ENCODE measurements around the gene ASXL3.

Gene ASXL3

GRCh38 chr18:33577685-33578517, at the start of gene ASXL3:
TSS of gene ASXL3 (plus strand) at chr18:33578219. CDS start at chr18:33578632, 413 bp downstream.
- in situ Hi-C loops (cut with HindIII; ENCODE audit: low sequenced_read_pairs) = no loop called here

GRCh38 chr18:33532978-33533377, 45.0 kb upstream of the ASXL3 start:
- in situ Hi-C loops (cut with HindIII; ENCODE audit: low sequenced_read_pairs) = no loop called here

- in situ Hi-C loops (cut with HindIII; ENCODE audit: low sequenced_read_pairs) = no loop called here
Observed at GRCh38 chr18:33536904-33537303, 41.1 kb upstream of the ASXL3 start.

GRCh38 chr18:33538418-33539042, 39.5 kb upstream of the ASXL3 start:
- in situ Hi-C loops (cut with HindIII; ENCODE audit: low sequenced_read_pairs) = no loop called here

- in situ Hi-C loops (cut with HindIII; ENCODE audit: low sequenced_read_pairs) = no loop called here
Observed at GRCh38 chr18:33540392-33540791, 37.6 kb upstream of the ASXL3 start.

GRCh38 chr18:33541316-33541715, 36.7 kb upstream of the ASXL3 start:
- in situ Hi-C loops (cut with HindIII; ENCODE audit: low sequenced_read_pairs) = no loop called here

GRCh38 chr18:33556846-33557245, 21.2 kb upstream of the ASXL3 start:
- in situ Hi-C loops (cut with HindIII; ENCODE audit: low sequenced_read_pairs) = no loop called here

- in situ Hi-C loops (cut with HindIII; ENCODE audit: low sequenced_read_pairs) = no loop called here
Observed at GRCh38 chr18:33557706-33558105, 20.3 kb upstream of the ASXL3 start.

GRCh38 chr18:33558529-33558928, 19.5 kb upstream of the ASXL3 start:
- in situ Hi-C loops (cut with HindIII; ENCODE audit: low sequenced_read_pairs) = no loop called here

GRCh38 chr18:33560686-33561370, 17.2 kb upstream of the ASXL3 start:
- in situ Hi-C loops (cut with HindIII; ENCODE audit: low sequenced_read_pairs) = no loop called here

GRCh38 chr18:33562741-33563140, 15.3 kb upstream of the ASXL3 start:
- in situ Hi-C loops (cut with HindIII; ENCODE audit: low sequenced_read_pairs) = no loop called here

- in situ Hi-C loops (cut with HindIII; ENCODE audit: low sequenced_read_pairs) = no loop called here
Observed at GRCh38 chr18:33567705-33568104, 10.3 kb upstream of the ASXL3 start.

GRCh38 chr18:33571998-33572787, 5.8 kb upstream of the ASXL3 start:
- in situ Hi-C loops (cut with HindIII; ENCODE audit: low sequenced_read_pairs) = no loop called here

GRCh38 chr18:33573193-33573592, 4.8 kb upstream of the ASXL3 start:
- in situ Hi-C loops (cut with HindIII; ENCODE audit: low sequenced_read_pairs) = no loop called here

GRCh38 chr18:33575451-33575850, 2.6 kb upstream of the ASXL3 start:
- in situ Hi-C loops (cut with HindIII; ENCODE audit: low sequenced_read_pairs) = no loop called here

GRCh38 chr18:33576999-33577646, 896 bp upstream of the ASXL3 start:
- in situ Hi-C loops (cut with HindIII; ENCODE audit: low sequenced_read_pairs) = no loop called here

GRCh38 chr18:33578518-33579348, 714 bp downstream of the ASXL3 start:
- in situ Hi-C loops (cut with HindIII; ENCODE audit: low sequenced_read_pairs) = no loop called here

GRCh38 chr18:33579349-33580215, 1.6 kb downstream of the ASXL3 start:
- in situ Hi-C loops (cut with HindIII; ENCODE audit: low sequenced_read_pairs) = no loop called here

GRCh38 chr18:33580546-33580945, 2.5 kb downstream of the ASXL3 start:
- in situ Hi-C loops (cut with HindIII; ENCODE audit: low sequenced_read_pairs) = no loop called here
